HG03139 (cell line): ENCODE results near the gene E2F3.
"Not testable (repeated sequence)": the region's sequence is repeated elsewhere in the genome, so short reads cannot be mapped to it uniquely, and the experiment has no call there.

ENCODE experiments used
- ATAC-seq: cut with Tn5 transposase; IDR thresholded peaks from one replicate; pipeline ENCODE4 v1.9.1; 2021; ENCODE audit not compliant: unreplicated experiment

E2F3 gene

DNA sequence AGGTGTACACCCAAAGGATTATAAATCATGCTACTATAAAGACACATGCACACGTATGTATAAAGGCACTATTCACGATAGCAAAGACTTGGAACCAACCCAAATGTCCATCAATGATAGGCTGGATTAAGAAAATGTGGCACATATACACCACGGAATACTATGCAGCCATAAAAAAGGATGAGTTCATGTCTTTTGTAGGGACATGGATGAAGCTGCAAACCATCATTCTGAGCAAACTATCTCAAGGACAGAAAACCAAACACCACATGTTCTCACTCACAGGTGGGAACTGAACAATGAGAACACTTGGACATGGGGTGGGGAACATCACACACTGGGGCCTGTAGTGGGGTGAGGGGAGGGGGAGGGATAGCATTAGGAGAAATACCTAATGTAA is 123.5 kb downstream of the E2F3 start:
- ATAC-seq = not testable (repeated sequence)

- ATAC-seq = not testable (repeated sequence)
Measured at GRCh38 chr6:20529086-20529448, 127.4 kb downstream of the E2F3 start.

DNA sequence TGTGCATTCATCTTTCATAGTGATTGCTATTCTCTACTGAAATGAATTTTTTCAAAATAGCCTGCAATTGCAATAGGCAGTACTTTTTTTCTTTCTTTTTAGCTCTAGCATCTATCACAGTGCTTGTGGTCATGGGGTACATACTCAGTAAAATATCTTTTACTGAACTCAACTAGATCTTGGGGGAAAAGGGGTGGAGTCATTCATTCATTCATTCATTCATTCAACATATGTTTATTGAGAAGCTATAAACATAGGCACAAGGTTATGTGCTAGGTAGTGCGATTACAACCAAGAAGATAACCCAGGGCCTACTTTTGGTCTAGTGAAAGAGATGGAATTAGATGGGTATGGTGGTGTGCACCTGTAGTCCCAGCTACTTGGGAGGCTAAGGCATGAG is 131.2 kb downstream of the E2F3 start:
- no peak for ATAC-seq

GRCh38 chr6:20533746-20534294 is 132.1 kb downstream of the E2F3 start:
- peak; percentile 3 for ATAC-seq

- peak; percentile 89 for ATAC-seq
Measured at GRCh38 chr6:20534295-20535262, 132.9 kb downstream of the E2F3 start, which contains the start of gene CDKAL1. CDKAL1 (plus strand) TSS chr6:20534457; CDS start chr6:20546351, 11,894 bp downstream.

DNA sequence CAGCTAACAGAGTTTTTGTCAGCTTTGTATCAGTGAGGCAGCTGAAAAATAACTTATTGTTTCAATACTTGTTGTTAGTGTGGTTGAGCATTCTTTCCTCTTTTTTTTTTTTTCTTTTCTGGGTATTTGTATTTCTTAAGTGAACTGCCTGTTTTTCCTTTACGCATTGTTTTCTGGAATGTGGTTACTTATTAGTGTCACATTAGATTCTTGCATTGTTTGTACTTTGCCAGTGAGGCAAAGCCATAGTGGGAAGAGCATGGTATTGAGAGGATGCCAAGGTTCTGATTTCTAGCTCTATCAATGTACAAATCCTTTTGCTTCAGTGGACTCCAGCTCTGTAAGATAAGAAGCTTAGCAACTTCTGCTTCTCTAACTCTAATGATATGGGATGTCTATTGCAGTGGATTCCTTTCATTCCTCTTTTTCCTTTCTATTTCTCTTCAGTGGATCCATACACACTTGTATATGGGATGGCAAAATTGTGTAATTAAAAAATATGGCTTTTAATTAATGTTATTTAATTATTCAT is 136.5 kb downstream of the E2F3 start:
- ATAC-seq = no peak

DNA sequence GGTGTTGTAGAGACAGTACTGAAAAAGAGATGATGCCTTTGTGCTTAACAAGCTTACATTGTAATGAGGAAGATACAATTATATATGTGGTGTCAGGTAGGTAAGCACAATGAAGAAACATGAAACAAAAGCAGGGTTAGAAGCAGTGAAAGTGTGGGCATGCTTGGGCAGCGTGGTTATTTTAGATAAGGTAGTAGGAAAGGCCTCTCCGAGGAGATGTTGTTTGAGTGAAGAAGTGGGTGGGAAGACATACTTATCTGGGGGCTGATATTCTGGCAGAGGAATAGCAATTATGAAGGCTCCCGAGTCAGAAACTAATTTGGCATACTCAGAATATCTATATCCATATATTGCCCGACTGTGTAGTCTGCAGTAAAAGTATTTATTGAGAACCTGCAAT is 137.2 kb downstream of the E2F3 start:
- no peak for ATAC-seq

DNA sequence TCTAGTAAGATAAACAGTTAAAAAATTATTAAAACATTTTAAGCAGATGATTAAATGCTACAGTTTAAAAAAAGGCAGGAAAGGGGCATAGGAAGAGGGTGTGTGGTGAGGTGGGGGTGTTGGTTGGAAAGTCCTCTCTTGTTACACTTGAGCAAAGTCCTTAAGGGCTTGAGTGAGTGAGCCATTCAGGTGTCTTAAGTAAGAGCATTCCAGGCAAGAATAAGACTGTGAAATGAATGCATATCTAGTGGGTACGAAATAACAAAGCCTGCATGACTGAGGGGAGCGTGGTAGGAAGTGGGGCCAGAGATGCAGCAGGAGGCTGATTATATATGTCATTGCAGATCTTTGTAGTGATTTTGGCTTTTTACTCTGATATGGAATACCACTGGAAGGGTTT is 137.7 kb downstream of the E2F3 start:
- no peak for ATAC-seq

- ATAC-seq = no peak
Measured at GRCh38 chr6:20540683-20541082, 139.0 kb downstream of the E2F3 start.

GRCh38 chr6:20541382-20541781 is 139.7 kb downstream of the E2F3 start:
- ATAC-seq = no peak

DNA sequence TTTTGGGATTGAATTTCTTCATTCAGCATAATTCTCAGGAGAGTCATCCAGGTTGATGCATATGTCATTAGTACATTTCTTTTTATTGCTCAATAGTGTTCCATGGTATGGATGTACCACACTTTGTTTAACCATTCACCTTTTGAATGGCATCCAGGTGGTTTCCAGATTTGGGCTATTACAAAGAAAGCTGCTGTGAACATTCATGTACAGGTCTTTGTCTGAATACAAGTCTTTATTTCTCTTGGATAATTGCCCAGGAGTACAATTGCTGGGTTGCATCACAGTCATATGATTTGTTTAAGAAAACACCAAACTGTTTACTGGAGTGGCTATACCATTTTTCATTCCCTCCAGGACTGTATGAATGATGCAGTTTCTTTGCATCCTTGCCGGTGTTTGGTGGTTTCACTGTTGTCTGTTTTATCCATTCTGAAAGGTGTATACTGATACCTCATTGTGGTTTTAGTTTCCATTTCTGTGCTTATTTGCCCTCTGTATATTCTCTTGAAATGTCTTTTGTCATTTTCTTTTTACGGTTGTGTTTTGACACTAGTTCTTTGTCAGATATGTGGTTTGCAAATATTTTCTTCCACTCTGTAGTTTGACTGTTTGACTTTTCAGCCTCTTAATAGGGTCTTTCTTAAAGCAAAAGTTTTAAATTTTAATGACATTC is 141.4 kb downstream of the E2F3 start:
- peak; percentile 98 for ATAC-seq
